ENCODE results near the gene USP17L27.
"Not testable (repeated sequence)": the region's sequence is repeated elsewhere in the genome, so short reads cannot be mapped to it uniquely, and the experiment has no call there.

- not testable (repeated sequence) for TF ChIP-seq CTCF (IDR thresholded peaks at IDR 0.05; ENCODE audit: low read depth, low read length, missing input control); JUND (IDR thresholded peaks at IDR 0.05); FOXA1 (IDR thresholded peaks at IDR 0.05); REST (IDR thresholded peaks at IDR 0.05); TAF1 (conservative IDR thresholded peaks at IDR 0.05); ZBTB33 (IDR thresholded peaks at IDR 0.05); ATF3 (IDR thresholded peaks at IDR 0.05); HNF4G (IDR thresholded peaks at IDR 0.05); YY1 (IDR thresholded peaks at IDR 0.05)
These were observed 6.9 kb downstream of the USP17L27 start for GRCh38 chr4:9350866-9351265.

All from liver (tissue), 3 donors.